Measurements from ENCODE around the gene PRCD. TPM values are rescaled to one million over a fixed set of nuclear protein-coding genes. Genes with fewer than 3 reads are reported as not detected.
"Not testable (repeated sequence)": the region's sequence is repeated elsewhere in the genome, so short reads cannot be mapped to it uniquely, and the experiment has no call there.

PRCD gene
- polyA plus RNA-seq, 4 donors, result 3.0 to 4.5 (median 3.3) TPM

GRCh38 chr17:76525513-76525833 is 14.4 kb upstream of the PRCD start:
- not testable (repeated sequence) for DNase-seq (ENCODE audit: low read depth in 4 of 4, low spot score in 3 of 4)

GRCh38 chr17:76527016-76527415 is 12.8 kb upstream of the PRCD start:
- DNase-seq (ENCODE audit: low read depth in 4 of 4, low spot score in 3 of 4), result not testable (repeated sequence)

- no peak for DNase-seq (ENCODE audit: low read depth in 4 of 4, low spot score in 3 of 4)
These were observed 12.3 kb upstream of the PRCD start for GRCh38 chr17:76527430-76528111.

GRCh38 chr17:76528156-76528527 is 11.7 kb upstream of the PRCD start:
- no peak for DNase-seq (ENCODE audit: low read depth in 4 of 4, low spot score in 3 of 4)

GRCh38 chr17:76528528-76529223 is 11.2 kb upstream of the PRCD start:
- no peak for DNase-seq (ENCODE audit: low read depth in 4 of 4, low spot score in 3 of 4)

- DNase-seq (ENCODE audit: low read depth in 4 of 4, low spot score in 3 of 4), result peak in 2 of 4 donors; percentile 73 to 77
These were observed 10.4 kb upstream of the PRCD start for GRCh38 chr17:76529224-76530094.

GRCh38 chr17:76530095-76530723 is 9.6 kb upstream of the PRCD start:
- DNase-seq (ENCODE audit: low read depth in 4 of 4, low spot score in 3 of 4), result no peak

- DNase-seq (ENCODE audit: low read depth in 4 of 4, low spot score in 3 of 4), result no peak
These were observed 8.9 kb upstream of the PRCD start for GRCh38 chr17:76530811-76531485.

- no peak for DNase-seq (ENCODE audit: low read depth in 4 of 4, low spot score in 3 of 4)
These were observed 8.3 kb upstream of the PRCD start for GRCh38 chr17:76531486-76532038.

- no peak for DNase-seq (ENCODE audit: low read depth in 4 of 4, low spot score in 3 of 4)
These were observed 7.7 kb upstream of the PRCD start for GRCh38 chr17:76532072-76532651.

- DNase-seq (ENCODE audit: low read depth in 4 of 4, low spot score in 3 of 4), result not testable (repeated sequence)
These were observed 6.0 kb upstream of the PRCD start for GRCh38 chr17:76533640-76534359.

GRCh38 chr17:76534831-76535732 is 4.8 kb upstream of the PRCD start:
- no peak for DNase-seq (ENCODE audit: low read depth in 4 of 4, low spot score in 3 of 4)

GRCh38 chr17:76535788-76536510 is 3.9 kb upstream of the PRCD start:
- no peak for DNase-seq (ENCODE audit: low read depth in 4 of 4, low spot score in 3 of 4)

- no peak for DNase-seq (ENCODE audit: low read depth in 4 of 4, low spot score in 3 of 4)
These were observed 3.1 kb upstream of the PRCD start for GRCh38 chr17:76536511-76537287.

- DNase-seq (ENCODE audit: low read depth in 4 of 4, low spot score in 3 of 4), result no peak
These were observed 2.6 kb upstream of the PRCD start for GRCh38 chr17:76537288-76537577.

GRCh38 chr17:76537578-76538280 is 2.1 kb upstream of the PRCD start, which contains the start of gene CYGB:
TSS of gene CYGB (minus strand) at chr17:76537709. CDS start at chr17:76537542, 167 bp downstream.
- no peak for DNase-seq (ENCODE audit: low read depth in 4 of 4, low spot score in 3 of 4)
